ENCODE measurements around the gene TMEM175. TPM values are rescaled to one million over a fixed set of nuclear protein-coding genes. Genes with fewer than 3 reads are reported as not detected.

Gene TMEM175
- total RNA-seq, 1 experiment from 2014 or later: 13.5 TPM

DNA sequence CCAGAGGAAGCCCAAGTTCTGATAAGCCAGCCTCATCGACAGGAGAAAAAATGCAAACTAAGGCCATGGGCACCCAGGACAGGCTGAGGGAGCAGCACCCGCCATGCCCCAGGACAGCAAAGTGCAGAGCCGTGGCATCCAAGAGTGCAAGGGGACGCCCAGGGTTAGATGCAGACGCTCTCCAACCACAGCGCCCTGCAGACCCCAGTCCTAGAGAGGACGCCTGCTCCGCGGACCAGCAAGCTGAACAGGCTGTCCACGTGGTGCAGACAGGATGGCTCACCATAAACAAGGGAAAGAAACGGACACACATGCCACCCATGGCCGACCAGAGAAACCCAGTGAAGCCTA, 32.7 kb upstream of the TMEM175 start:
- DNase-seq (ENCODE audit: low read depth): no peak

DNA sequence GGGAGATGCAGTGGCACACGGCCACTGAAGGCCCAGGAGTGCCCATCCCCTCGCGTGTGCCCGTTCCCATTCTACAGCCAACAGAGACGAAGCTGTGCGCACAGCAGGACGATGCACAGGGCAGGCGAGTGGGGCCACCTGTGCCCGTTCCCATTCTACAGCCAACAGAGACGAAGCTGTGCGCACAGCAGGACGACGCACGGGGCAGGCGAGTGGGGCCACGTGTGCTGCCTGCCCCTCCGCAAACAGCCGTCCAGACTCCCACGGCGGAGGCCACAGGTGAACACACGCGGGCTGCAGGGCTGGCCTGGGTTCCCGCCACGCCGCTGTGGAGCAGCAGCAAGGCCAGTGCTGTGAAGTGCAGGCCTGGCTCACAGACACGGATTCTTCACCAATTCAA, 32.2 kb upstream of the TMEM175 start:
- no peak for DNase-seq (ENCODE audit: low read depth)

DNA sequence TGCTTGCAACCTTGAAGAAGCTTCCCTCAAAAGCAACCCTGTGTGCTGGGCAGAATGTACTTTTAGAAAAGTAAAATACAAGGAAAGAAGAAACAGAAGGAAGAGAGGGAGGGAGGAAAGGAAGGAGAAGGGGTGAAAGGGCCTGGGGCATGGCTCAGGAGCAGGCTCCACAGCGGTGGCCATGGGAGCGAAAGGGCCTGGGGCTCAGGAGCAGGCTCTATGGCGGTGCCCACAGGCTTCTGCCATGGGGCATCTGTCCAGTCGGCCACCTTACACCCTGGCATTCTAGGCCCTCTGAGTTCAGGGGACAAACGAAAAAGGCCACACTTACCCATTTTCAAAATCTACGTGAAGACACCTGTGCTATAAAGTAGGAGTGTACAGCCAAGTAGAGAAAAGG, 31.5 kb upstream of the TMEM175 start:
- no peak for DNase-seq (ENCODE audit: low read depth)

DNA sequence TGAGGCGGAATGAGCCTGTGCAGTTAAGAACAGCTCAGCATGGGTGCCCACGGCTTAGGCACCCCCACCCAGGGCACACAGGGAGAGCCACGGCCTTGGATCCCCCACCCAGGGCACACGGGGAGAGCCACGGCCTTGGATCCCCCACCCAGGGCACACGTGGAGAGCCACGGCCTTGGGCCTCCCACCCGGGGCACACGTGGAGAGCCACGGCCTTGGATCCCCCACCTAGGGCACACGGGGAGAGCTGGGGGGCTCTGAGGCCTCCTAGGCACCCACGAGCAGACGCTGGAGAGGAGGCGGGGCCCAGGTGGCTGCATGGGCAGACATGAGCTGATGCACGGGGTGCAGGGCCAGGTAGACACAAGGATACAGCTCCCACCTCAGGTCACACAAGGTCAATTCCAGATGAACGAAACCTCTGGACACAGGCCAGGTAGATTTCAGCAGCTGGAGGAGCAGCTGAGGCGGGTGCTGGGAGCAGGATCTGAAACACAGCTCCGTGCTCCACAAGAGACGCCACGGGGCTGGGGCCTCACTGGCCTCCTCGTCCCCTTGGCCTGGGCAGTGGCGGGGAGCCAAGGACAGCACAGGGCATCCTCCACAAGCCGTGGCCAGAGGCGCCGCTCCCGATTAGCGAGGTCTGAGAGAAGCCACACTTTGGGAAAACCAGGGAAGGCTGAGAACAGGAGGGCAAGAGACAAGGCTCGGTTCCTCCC, 30.9 kb upstream of the TMEM175 start:
- no peak for DNase-seq (ENCODE audit: low read depth)

DNA sequence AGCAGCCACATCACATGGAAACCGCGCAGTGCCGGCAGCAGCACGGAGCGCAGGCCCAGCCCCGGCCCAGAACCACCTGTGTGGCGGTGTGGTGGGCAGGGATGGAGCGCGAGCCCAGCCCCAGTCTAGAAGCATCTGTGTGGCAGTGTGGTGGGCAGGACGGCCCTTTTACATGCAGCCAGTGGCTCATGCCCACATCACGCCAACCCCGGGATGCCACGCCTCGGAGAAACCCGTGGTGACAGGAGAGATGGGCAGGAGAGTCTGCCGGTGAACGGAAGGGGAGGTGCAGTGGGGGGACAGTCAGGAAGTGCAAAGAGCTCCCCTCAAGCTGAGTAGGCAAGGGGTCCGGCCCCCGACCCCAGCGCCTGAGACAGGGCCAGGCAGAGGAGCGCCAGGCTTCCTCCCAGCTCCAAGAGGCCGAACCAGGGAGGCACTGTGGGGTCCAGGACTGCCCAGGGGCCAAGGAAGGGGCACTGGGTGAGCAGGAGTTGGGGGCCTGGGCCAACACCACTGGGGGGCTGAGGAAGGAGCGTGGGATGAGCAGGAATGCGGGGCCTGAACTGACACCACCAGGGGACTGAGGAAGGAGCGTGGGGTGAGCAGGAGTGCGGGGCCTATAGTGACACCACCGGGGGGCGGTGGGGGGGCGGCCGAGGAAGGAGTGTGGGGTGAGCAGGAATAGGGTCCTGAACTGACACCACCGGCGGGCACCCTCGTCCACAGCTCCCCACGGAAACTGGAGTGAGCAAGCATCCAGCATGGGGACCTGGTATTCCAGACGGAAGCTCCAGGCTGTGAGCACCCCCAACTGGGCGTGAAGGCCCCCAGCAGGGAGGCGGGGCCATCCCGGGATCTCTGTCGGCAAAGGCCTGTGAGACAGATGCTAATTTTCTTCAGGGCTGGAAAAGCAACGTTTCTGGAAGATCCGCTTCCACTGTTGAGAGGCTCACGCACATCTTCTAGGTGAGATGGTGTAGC, 28.9 kb upstream of the TMEM175 start:
- DNase-seq (ENCODE audit: low read depth): no peak

DNA sequence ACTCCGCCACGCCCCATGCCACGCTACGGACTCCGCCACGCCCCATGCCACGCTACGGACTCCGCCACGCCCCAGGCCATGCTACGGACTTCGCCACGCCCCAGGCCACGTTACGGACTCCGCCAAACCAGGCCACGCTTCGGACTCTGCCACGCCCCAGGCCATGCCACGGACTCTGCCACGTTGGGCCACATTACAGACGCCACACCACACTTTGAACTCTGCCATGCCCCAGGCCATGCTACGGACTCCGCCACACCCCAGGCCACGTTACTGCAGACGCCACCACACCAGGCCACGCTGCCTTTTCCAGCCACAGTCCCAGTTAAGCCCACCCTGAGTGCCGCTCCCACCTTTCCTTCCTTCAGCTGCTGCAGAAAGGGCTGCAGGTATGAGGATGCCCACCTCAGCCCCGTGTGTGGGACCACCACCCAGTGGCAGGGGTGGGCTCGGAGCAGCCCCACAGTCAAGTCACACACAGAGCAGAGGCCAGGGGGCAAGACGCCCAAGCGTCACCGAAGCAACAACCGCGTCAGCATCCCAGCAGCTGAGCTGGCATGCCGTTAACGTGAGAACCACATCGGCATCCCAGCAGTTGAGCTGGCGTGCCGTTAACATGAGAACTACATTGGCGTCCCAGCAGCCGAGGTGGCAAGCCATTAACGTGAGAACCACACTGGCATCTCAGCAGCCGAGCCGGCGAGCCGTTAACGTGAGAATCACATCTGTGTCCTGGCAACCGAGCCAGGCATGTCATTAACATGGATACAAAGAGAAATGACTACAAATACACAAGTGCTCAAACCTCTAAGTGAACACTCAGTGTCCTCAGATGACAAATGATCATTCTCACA, 26.5 kb upstream of the TMEM175 start:
- DNase-seq (ENCODE audit: low read depth): no peak

DNA sequence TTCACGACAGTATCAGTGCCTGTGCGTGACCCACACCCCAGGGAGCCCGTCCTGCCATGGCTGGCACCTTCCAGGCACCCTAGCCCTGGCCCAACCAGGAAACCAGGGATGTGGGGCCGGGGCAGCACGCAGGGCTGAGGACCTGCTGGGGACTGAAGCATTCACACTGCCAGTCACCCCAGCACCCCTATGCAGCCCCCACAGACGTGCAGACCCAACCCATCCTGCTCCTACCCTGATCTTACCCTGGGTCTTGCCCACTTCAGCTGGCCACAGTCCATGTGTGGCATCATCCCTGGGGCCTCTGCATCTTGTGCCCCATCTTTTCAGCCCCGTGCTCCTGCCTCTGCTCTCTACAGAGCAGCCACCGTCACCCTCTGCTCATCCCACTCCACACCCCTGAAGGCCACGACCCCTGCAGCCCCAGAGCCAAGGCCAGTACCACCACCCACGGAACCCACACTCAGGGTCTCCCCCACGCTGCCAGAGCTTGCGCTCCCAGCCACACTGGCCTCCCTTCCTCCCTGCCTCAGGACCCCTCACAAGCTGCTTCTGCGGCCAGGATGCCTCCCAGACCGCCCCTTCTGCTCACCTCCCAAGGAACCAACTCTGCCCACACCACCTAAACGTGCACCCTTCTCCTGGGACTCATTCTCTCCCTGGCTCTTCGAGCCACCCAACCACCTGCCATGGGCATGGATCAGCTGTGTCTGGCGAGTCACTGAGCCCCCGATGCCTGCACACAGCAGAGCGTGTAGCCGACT, 25.7 kb upstream of the TMEM175 start:
- no peak for DNase-seq (ENCODE audit: low read depth)

DNA sequence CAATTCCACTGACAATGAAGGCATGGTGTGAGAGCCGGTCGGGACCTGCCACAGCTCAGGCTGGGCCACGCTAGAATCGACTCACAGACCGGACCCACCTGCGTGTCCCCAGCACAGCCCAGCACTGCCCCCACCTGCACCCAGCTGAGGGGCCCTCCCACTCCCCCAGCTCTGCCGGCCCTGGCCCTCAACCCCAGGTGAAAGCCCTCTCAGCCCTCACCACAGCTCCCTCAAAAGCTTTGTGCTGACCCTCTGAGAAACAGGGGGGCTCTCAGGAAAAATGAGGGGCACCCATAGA, 25.2 kb upstream of the TMEM175 start:
- DNase-seq (ENCODE audit: low read depth): no peak

DNA sequence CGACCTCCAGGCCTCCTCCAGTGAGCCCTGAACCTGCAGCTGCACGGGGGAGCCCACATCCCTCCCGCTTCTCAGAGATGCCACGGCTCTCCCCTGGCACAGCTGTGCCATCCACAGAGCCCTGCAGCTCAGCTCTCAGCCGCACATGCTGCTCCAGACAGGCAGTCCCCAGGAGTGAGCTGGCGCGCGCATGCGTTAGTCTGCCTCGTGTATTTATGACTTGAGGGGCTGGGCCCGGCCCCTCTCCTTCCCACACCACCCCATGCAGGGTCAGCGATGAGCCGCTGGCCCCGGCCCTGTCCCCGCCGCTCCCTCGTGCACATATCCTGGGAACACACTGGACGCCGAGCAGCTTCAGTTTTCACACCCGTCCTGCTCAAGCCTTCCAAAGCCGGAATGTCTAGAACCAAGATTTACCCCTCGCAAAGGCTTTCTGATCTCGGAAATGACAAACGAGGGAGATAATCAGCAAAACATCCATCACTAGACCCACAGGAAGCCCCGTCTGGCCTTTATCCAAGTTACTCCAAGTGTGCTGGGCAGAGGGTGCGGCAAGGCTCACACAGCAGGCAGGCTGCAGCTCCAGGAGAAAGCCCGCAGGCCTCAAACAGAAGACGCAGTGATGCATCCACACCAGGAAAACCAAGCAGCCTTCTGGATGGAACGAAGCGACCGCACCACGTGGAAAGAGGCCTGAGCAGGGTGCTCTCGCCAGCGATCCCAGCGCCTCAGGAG, 24.4 kb upstream of the TMEM175 start:
- no peak for DNase-seq (ENCODE audit: low read depth)

DNA sequence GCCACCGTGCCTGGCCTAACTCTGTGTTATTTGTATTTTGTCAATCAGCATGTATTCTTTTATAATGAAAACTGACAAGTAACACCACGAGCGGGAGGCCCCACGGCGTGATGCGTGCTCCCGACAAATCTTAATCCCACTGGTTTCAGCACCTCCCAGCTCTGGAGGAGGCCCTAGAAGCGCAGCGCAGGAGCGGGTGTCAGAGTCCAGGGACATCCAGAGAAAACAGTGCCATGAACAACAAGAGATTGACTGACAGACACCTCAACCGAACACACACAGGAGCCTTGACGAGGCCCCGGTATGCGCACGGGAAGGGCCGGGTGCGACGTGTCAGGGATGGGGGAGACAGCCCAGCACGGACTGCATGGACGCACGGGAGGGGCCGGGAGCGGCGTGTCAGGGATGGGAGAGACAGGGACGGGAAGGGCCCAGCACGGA, 23.1 kb upstream of the TMEM175 start:
- DNase-seq (ENCODE audit: low read depth): no peak

DNA sequence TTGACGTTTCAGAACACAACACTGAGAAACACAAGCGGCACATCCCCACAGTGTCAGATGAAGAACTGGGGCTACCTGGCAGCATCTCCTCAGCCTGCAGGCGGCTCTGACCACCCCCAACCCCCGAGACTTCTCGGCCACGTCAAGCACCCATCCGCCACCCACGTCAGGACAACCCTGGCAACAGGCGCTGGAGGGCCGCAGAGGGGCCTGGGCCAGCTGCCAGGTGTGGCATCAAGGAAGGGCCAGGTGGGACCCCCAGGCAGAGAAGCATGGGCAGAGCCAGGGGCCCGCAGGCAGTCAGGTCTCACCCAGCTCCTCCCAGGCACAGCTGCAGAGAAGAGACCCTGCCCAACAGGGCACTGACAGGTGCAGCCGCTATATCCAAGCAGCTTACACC, 22.4 kb upstream of the TMEM175 start:
- DNase-seq (ENCODE audit: low read depth): no peak

DNA sequence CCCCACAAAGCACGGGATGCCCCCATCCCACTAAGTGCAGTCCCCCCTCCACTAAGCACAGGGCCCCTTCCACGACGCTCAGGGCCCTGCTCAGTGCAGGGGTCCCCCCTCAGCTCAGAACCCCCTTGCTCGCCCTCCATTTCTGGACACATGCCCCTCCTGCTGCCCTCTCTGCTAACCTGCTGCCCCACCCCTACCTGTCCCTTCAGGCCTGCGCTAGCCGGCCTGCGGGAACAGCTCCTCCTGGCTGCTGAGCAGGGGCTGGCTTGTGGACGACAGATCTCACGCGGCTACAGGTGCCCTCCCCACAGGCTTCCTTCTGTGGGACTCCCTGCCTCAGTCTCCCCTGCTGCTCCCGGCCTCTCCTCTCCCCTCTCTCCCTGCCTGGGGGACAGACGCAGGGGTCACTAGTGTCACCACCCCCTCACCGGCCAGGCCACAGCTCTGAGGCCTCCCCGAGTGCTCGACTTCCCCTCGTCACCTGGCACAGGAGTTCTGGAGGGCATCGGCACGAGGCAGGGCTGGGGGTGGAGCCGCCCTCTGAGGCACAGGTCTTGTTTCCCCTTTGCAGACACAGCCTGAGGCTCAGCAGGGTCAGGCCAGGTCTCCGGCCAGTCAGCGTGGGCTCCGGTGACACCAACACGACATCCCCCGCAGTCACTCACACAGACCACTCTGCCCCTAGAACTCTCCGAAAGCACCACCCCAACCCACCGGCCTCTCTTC, 21.7 kb upstream of the TMEM175 start:
- no peak for DNase-seq (ENCODE audit: low read depth)

DNA sequence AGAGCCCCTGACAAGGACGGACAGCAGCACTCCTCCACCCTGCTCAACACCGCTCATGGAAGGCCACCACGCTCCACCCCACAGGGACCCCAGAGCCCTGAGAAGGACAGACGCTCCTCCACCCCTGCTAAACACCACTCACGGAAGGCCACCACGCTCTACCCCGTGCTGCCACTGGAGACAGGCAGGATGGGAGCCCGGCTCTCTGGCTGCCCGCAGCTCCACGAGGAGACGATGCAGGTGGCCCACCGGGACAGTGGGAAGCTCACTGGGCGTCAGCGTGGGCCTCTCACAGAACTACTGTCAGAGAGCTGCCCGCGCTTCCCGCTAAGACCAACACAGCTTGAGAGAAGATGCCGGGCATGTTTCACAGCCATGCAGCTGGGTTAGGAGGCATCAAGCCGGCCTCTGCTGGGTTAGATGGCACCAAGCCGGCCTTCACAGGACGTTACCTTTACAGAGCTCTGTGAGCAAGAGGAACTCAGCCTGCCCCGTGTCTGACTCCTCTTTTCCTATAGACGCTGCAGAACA, 21.0 kb upstream of the TMEM175 start:
- DNase-seq (ENCODE audit: low read depth): no peak

DNA sequence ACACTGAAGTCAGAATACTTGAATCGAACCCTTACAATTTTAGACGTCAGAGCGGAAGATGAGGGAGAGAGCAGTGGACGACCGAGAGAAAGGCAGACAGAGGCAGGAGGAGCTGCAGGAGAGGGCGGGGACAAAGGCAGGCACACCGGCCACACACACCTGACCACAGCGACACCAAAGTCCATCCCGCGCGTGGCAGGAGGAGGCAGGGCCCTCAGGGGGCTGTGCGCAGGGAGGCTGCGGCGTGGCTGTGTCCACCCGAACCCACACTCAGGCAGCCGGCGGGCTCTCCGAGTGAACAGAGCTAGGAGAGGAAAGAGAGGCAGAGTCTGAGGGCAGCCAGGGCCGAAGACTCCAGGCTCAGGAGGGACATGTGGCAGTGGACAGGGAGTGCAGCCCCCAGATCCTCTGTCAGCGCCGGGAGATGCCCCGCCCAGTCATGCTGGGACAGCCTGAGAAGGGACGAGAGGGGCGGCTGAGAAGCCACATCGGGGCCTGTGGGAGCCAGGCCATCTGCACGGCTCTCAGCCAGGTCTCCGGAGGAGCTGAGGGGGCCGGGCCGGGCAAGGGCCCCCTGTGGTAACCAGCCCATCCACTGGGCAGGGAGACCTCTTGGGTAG, 20.3 kb upstream of the TMEM175 start:
- no peak for DNase-seq (ENCODE audit: low read depth)

DNA sequence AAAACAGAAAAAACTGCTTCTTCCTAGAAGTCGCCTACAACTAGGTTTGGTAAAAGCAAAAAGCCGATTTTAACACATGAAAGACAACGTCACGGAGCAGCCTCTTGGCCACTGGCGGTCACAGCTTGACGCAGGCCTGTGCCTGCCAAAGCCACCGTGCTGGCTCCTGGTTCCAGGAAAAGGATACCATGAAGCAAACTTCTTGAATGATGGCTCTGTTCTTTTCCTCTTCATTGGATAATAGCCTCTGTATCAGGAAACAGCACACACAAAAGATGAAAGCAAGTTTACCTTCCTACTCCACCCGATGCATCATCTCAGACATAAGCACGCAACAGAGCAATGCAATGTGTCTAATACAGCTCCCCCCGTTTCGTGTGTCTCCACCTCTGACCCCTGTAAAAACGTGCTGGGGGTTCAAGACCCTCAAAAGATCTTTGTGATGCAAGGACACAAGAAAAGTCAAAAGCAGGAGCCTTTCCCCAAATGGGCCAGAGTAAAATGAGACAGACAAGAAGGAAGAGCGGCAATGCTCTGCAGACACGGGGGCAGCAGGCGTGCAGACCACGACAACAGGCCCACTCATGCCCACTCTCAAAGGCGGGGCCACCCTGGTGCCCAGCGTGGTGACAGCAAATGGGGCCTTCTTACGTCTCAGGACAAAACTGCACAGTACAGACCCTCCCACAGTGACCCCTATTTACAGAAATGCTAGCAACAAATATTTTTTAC, 19.5 kb upstream of the TMEM175 start:
- no peak for DNase-seq (ENCODE audit: low read depth)

DNA sequence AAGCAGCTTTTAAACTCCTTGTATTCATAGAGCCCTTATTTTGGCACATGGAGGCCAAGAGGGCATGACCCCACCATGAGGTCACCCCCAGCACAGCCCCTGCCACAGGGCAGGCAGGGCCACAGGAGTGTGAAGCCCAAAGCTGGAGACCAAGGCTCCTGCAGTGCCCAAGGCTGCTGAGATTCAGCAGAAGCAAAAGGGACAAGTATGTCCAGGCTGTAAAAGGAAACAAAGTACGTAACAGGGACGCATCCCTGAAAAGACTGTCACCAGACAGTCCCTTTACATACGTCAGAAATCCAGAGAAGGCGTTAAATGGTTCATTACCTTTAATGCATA, 19.0 kb upstream of the TMEM175 start:
- no peak for DNase-seq (ENCODE audit: low read depth)

DNA sequence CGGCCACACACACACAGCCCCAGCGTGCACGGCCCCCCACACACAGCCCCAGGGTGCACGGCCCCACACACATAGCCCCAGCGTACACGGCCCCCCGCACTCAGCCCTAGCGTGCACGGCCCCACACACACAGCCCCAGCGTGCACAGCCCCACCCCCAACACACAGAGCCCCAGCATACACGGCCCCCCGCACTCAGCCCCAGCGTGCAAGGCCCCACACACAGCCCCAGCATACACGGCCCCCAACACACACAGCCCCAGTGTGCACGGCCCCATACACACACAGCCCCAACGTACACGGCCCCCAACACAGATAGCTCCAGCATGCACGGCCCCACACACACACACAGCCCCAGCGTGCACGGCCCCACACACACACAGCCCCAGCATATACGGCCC, 17.7 kb upstream of the TMEM175 start:
- no peak for DNase-seq (ENCODE audit: low read depth)

DNA sequence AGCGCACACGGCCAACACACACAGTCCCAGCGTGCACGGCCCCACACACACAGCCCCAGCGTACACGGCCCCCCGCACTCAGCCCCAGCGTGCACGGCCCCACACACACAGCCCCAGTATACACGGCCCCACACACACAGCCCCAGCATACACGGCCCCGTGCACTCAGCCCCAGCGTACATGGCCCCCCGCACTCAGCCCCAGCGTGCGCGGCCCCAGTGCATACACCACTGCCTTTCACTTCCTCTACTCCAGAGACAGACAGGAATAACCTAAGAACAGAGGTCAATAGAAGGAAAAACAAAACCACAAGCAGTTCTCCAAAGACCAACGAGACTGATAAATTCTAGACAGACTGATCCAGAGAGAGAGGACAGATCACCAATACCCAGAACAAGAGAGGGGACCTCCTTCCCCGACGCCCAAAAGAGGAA, 17.2 kb upstream of the TMEM175 start:
- no peak for DNase-seq (ENCODE audit: low read depth)

DNA sequence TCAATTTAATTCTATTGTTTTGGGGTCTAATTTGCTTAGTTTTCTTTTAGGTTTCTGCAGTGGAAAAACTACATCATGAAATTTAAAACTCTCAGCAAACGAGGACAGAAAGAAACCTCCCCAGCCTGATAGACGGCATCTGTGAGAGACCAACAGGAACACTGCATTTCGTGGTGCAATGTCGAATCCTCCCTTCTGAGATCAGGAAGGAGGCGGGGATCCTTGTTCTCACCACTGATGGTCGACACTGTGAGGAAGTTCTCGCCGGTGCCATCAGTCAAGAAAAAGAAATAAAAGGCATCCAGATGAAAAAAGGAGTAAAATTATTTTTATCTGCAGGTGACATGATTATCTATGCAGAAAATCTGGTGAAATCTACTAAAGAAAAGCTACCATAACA, 16.7 kb upstream of the TMEM175 start:
- DNase-seq (ENCODE audit: low read depth): no peak
